Fibroblast of lung (primary cell): ENCODE results near the gene SMC6. TPM values are rescaled to one million over a fixed set of nuclear protein-coding genes. Genes with fewer than 3 reads are reported as not detected.

ENCODE experiments used
- DNase-seq, 2 donors: peaks; one replicate each; pipeline versions ENCODE4 v3.0.0 to v3.0.0-alpha.2; 2010; ENCODE audit warnings: low read depth in 2 of 2
- H2AFZ ChIP-seq: 2 replicates; pipeline ENCODE4 v1.5.1; 2012; ENCODE audit warnings: low read length, control low read depth, inconsistent platforms
- H3K27ac ChIP-seq: 2 replicates; pipeline ENCODE4 v1.5.1; 2011; ENCODE audit warnings: low read length, control low read depth; ENCODE audit not compliant: insufficient read depth
- H3K27me3 ChIP-seq: 2 replicates; pipeline ENCODE4 v1.5.1; 2011; ENCODE audit warnings: mild to moderate bottlenecking, low read length; ENCODE audit not compliant: control insufficient read depth, insufficient read depth
- H3K36me3 ChIP-seq: 2 replicates; pipeline ENCODE4 v1.5.1; 2011; ENCODE audit warnings: low read length; ENCODE audit not compliant: control insufficient read depth, insufficient read depth
- H3K4me1 ChIP-seq: 2 replicates; pipeline ENCODE4 v1.5.1; 2011; ENCODE audit warnings: low read length; ENCODE audit not compliant: control insufficient read depth, insufficient read depth; ENCODE audit errors: extremely low read depth
- H3K4me2 ChIP-seq: 2 replicates; pipeline ENCODE4 v1.5.1; 2011; ENCODE audit warnings: low read length, control low read depth; ENCODE audit not compliant: insufficient read depth; ENCODE audit errors: extremely low read depth
- H3K4me3 ChIP-seq, 4 experiments: fragments of 200-600 bp in 1 of 4; sonication (generic) in 1 of 4; replicated peaks in 1 of 4; 2 replicates each; pipeline ENCODE4 v1.5.1; 2011 to 2016; ENCODE audit warnings: low read length in 4 of 4, low read depth in 3 of 4, mild to moderate bottlenecking in 3 of 4, control low read depth in 2 of 4, inconsistent platforms in 1 of 4, mixed read lengths in 1 of 4; ENCODE audit not compliant: insufficient read depth in 1 of 4; ENCODE audit errors: control extremely low read depth in 1 of 4
- H3K79me2 ChIP-seq: 2 replicates; pipeline ENCODE4 v1.5.1; 2012; ENCODE audit warnings: mild to moderate bottlenecking, low read length, inconsistent platforms; ENCODE audit not compliant: control insufficient read depth, insufficient read depth
- H3K9ac ChIP-seq: 2 replicates; pipeline ENCODE4 v1.5.1; 2011; ENCODE audit warnings: mild to moderate bottlenecking, low read length, control low read depth; ENCODE audit not compliant: insufficient read depth
- H3K9me3 ChIP-seq: 2 replicates; pipeline ENCODE4 v1.5.1; 2012; ENCODE audit warnings: low read depth, low read length; ENCODE audit not compliant: control insufficient read depth, insufficient read depth
- H4K20me1 ChIP-seq: 2 replicates; pipeline ENCODE4 v1.5.1; 2011; ENCODE audit warnings: low read length; ENCODE audit not compliant: control insufficient read depth, insufficient read depth; ENCODE audit errors: extremely low read depth
- EZH2 ChIP-seq: IDR thresholded peaks from 2 replicates; pipeline ENCODE4 v1.5.1; 2012; ENCODE audit warnings: low read length, control low read depth, mild to moderate bottlenecking; ENCODE audit errors: missing control alignments
- polyA plus RNA-seq, 2 donors: library from polyadenylated mRNA; depleted of rRNA in 1 of 2; stranded (reverse) in 1 of 2; unstranded in 1 of 2; fragments of >200 nt; gene quantifications; 2 replicates each; pipeline ENCODE4 v1.2.1, GENCODE V29; 2011 to 2012; ENCODE audit warnings: missing spikeins in 1 of 2
- total RNA-seq: library from RNA; depleted of rRNA; stranded (reverse); fragments of >200 nt; gene quantifications from 2 replicates; pipeline ENCODE4 v1.2.1, GENCODE V29; 2014
- TF ChIP-seq, protein P1 (sequence below), 2 donors: IDR thresholded peaks in 1 of 2; conservative IDR thresholded peaks in 1 of 2; 1 replicate in 1 of 2; 2 replicates in 1 of 2; pipeline ENCODE4 v1.5.1; 2011 to 2012; ENCODE audit warnings: low read length in 2 of 2, control low read depth in 1 of 2, inconsistent platforms in 1 of 2, low read depth in 1 of 2, mild to moderate bottlenecking in 1 of 2

Gene SMC6
- total and polyA plus RNA-seq, 2 donors (not counting 1 experiment from before 2014, with no cell fraction given): 17.9 to 22.8 TPM

DNA sequence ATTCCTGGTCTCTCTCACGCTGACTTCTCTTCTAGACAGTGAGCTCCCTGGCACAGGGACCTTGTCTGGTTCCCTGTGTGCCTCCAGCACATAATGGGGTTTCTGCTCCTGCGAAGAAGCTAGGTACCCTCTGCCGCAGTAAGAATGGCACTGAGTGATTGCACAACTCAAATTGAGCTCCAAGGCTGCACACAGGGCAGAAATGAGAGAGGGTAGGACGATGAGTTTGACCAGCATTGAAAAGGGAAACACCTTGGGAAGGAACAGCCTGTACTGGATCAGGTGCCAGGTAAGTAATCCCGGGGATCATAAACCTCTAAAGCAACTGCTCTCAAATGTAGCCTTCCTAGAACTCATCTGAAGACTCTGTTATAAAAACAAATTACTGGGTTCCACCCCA is 41.7 kb upstream of the SMC6 start:
- H3K27ac ChIP-seq: no peak overlapping the region
- no peak for DNase-seq

DNA sequence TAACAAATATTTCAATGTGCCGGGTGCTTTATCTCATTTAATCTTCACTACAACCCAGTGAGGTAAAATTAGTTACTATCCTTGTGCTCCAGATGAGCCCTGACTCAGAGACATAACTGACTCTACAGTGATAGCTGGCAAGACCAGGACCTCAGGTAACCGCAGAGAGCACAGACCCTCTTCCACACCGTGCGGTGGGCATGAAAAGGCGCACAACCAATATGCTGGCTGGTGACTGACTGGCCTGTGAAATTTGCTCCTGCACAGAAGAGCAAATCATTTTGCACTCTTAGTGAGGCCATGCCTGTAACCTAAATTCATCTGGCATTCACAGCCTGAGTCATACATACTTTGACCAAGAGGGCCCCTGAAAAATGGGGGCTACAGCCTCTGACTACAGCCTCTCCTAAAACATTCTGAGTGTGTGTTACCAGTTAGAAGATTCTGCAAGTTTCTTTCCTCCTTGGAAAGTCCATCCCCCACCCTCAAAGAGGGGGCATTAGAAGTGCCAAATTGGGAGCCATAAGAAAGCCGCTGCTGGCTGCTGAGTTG is 40.3 kb upstream of the SMC6 start:
- Histone ChIP-seq H3K79me2 (no peaks in the 10 kb centered on the region), H3K9ac (no peak overlapping the region), H3K4me2 (no peak overlapping the region), H3K27ac (no peak overlapping the region), H2AFZ (no peak overlapping the region), H3K27me3 (no peaks in the 10 kb centered on the region), H4K20me1 (no peaks in the 10 kb centered on the region), H3K4me3 (no peak overlapping the region), H3K36me3 (no peaks in the 10 kb centered on the region), H3K4me1 (peaks cover 4% of the 10 kb centered on the region), H3K9me3 (no peaks in the 10 kb centered on the region)
- peak; percentile 27 to 40 for DNase-seq
- no peak for TF ChIP-seq EZH2

More for the DNA sequence above, 41.7 kb upstream of the SMC6 start:
- TF ChIP-seq EZH2: no peak
- TF ChIP-seq, protein P1, sequence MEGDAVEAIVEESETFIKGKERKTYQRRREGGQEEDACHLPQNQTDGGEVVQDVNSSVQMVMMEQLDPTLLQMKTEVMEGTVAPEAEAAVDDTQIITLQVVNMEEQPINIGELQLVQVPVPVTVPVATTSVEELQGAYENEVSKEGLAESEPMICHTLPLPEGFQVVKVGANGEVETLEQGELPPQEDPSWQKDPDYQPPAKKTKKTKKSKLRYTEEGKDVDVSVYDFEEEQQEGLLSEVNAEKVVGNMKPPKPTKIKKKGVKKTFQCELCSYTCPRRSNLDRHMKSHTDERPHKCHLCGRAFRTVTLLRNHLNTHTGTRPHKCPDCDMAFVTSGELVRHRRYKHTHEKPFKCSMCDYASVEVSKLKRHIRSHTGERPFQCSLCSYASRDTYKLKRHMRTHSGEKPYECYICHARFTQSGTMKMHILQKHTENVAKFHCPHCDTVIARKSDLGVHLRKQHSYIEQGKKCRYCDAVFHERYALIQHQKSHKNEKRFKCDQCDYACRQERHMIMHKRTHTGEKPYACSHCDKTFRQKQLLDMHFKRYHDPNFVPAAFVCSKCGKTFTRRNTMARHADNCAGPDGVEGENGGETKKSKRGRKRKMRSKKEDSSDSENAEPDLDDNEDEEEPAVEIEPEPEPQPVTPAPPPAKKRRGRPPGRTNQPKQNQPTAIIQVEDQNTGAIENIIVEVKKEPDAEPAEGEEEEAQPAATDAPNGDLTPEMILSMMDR (conservative IDR thresholded peaks at IDR 0.05 in 1 of 2, IDR thresholded peaks at IDR 0.05 in 1 of 2; ENCODE audit: low read depth in 1 of 2, low read length in 2 of 2): no peak
- Histone ChIP-seq H3K36me3 (no peaks in the 10 kb centered on the region), H3K9me3 (no peaks in the 10 kb centered on the region), H3K4me3 (no peak overlapping the region), H3K79me2 (no peaks in the 10 kb centered on the region), H4K20me1 (no peaks in the 10 kb centered on the region), H3K27me3 (peaks cover 2% of the 10 kb centered on the region), H3K4me2 (no peak overlapping the region), H3K9ac (no peak overlapping the region), H3K4me1 (peaks cover 4% of the 10 kb centered on the region), H2AFZ (no peak overlapping the region)

- Histone ChIP-seq H3K4me1 (peaks cover 4% of the 10 kb centered on the region), H2AFZ (no peak overlapping the region), H3K9me3 (no peaks in the 10 kb centered on the region), H3K4me3 (no peak overlapping the region), H4K20me1 (no peaks in the 10 kb centered on the region), H3K27ac (no peak overlapping the region), H3K27me3 (no peaks in the 10 kb centered on the region), H3K4me2 (no peak overlapping the region), H3K79me2 (no peaks in the 10 kb centered on the region), H3K36me3 (no peaks in the 10 kb centered on the region), H3K9ac (no peak overlapping the region)
- DNase-seq: no peak
- TF ChIP-seq EZH2: no peak
Observed at GRCh38 chr2:17793296-17793695, 39.7 kb upstream of the SMC6 start.

DNA sequence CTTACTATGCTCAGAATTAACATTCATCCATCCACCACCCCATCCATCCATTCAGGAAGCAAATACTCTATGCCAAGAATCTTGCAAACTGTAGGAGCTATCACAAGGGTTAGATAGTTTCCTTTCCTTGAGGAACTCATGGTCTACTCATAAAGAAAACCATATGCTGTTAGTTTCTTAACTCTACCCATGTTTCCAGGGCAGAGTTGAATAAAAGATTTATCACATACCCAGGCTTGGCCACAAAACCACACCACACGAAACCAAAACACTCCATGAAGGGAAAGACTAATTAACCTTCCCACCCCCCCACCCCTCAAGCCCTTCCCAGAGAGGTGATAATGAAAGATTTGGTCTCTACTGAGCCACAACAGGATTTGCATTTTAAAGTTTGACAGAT is 38.9 kb upstream of the SMC6 start:
- Histone ChIP-seq H3K9me3 (no peaks in the 10 kb centered on the region), H3K4me2 (no peak overlapping the region), H3K36me3 (no peaks in the 10 kb centered on the region), H3K9ac (no peak overlapping the region), H3K27ac (no peak overlapping the region), H4K20me1 (no peaks in the 10 kb centered on the region), H3K4me3 (no peak overlapping the region), H3K27me3 (no peaks in the 10 kb centered on the region), H2AFZ (no peak overlapping the region), H3K79me2 (no peaks in the 10 kb centered on the region), H3K4me1 (peaks cover 4% of the 10 kb centered on the region)
- TF ChIP-seq EZH2: no peak
- TF ChIP-seq, protein P1 (conservative IDR thresholded peaks at IDR 0.05 in 1 of 2, IDR thresholded peaks at IDR 0.05 in 1 of 2; ENCODE audit: low read depth in 1 of 2, low read length in 2 of 2): no peak
- DNase-seq: peak; percentile 29 to 49
